SU-DHL-6 (cell line): Measurements from ENCODE around the gene RNF111.
"Not testable (repeated sequence)": the region's sequence is repeated elsewhere in the genome, so short reads cannot be mapped to it uniquely, and the experiment has no call there.

Source experiments
- H2AFZ ChIP-seq: fragments of 200-600 bp; sonication (generic); 2 replicates; pipeline ENCODE4 v1.6.1; 2014; ENCODE audit warnings: low read depth, mild to moderate bottlenecking, moderate library complexity, mixed read lengths, antibody characterized with exemption, low read length; ENCODE audit not compliant: severe bottlenecking
- H3F3A ChIP-seq: fragments of 200-600 bp; shearing (Covaris generic); 2 replicates; pipeline ENCODE4 v1.6.0; 2016; ENCODE audit warnings: antibody characterized with exemption, mild to moderate bottlenecking; ENCODE audit not compliant: insufficient read depth
- H3K27ac ChIP-seq: fragments of 200-600 bp; sonication (generic); 2 replicates; pipeline ENCODE4 v1.5.1; 2016; ENCODE audit warnings: low read depth, mild to moderate bottlenecking, low read length, moderate library complexity, mixed read lengths
- H3K27me3 ChIP-seq: fragments of 200-600 bp; sonication (generic), shearing (Covaris generic); 2 replicates; pipeline ENCODE4 v1.6.0; 2014; ENCODE audit warnings: mild to moderate bottlenecking, low read length
- H3K36me3 ChIP-seq: fragments of 200-600 bp; sonication (generic); 2 replicates; pipeline ENCODE4 v1.6.1; 2014; ENCODE audit warnings: mild to moderate bottlenecking, low read length, mixed read lengths
- H3K4me2 ChIP-seq: fragments of 300-600, 200-600 bp; shearing (Covaris generic), sonication (generic); 2 replicates; pipeline ENCODE4 v1.6.0; 2014; ENCODE audit warnings: low read length, low read depth, mild to moderate bottlenecking; ENCODE audit not compliant: poor library complexity, severe bottlenecking
- H3K4me3 ChIP-seq: fragments of 200-600 bp; sonication (generic); 2 replicates; pipeline ENCODE4 v1.5.1; 2014; ENCODE audit warnings: antibody characterized with exemption, low read length, mild to moderate bottlenecking, mixed read lengths; ENCODE audit not compliant: insufficient read depth, poor library complexity, severe bottlenecking
- H3K79me2 ChIP-seq: fragments of 200-600 bp; sonication (generic); 2 replicates; pipeline ENCODE4 v1.6.1; 2014; ENCODE audit warnings: mild to moderate bottlenecking, low read length, moderate library complexity; ENCODE audit not compliant: insufficient read depth
- H3K9ac ChIP-seq: fragments of 200-600 bp; sonication (generic); 2 replicates; pipeline ENCODE4 v1.7.0; 2014; ENCODE audit warnings: mild to moderate bottlenecking, low read length
- H3K9me2 ChIP-seq: fragments of 200-600 bp; sonication (generic); replicated peaks from 2 replicates; pipeline ENCODE4 v1.6.1; 2014; ENCODE audit warnings: low read length; ENCODE audit not compliant: insufficient read depth
- H3K9me3 ChIP-seq: fragments of 200-600 bp; sonication (generic); 2 replicates; pipeline ENCODE4 v1.6.1; 2014; ENCODE audit warnings: low read length, mixed read lengths; ENCODE audit not compliant: insufficient read depth
- H4K20me1 ChIP-seq: fragments of 200-600 bp; sonication (generic); 2 replicates; pipeline ENCODE4 v1.6.1; 2014; ENCODE audit warnings: low read depth, mild to moderate bottlenecking, antibody characterized with exemption, low read length, moderate library complexity, mixed read lengths
- EZH2phosphoT487 ChIP-seq: fragments of 200-600 bp; sonication (generic), shearing (Covaris generic); conservative IDR thresholded peaks from 2 replicates; pipeline ENCODE4 v1.6.1; 2018; ENCODE audit warnings: mild to moderate bottlenecking, antibody characterized with exemption, low read length, moderate library complexity, mixed read lengths
- TF ChIP-seq, protein P1 (sequence below): fragments of 200-600 bp; sonication (generic); IDR thresholded peaks from one replicate; pipeline ENCODE4 v1.5.1; 2017; ENCODE audit warnings: antibody characterized with exemption, mild to moderate bottlenecking, low read length, moderate library complexity; ENCODE audit not compliant: insufficient read depth, poor library complexity, severe bottlenecking

RNF111 gene

DNA sequence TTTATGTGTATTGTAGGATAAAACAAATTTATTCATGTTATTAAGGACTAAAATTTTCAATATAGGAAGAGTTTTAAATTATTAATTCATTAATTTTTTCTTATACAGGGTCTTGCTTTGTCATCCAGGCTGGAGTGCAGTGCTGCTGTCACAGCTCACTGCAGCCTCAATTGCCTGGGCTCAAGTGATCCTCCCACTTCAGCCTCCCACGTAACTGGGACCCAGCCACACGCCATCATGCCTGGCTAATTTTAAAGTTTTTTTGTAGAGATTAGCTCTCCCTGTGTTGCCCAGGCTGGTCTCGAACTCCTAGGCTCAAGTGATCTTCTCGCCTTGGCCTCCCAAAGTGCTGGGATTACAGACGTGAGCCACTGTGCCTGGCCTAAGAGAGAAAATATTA, 132.2 kb downstream of the RNF111 start:
- no peaks in the 10 kb centered on the region for H4K20me1 ChIP-seq
- H3K9ac ChIP-seq, result no peak overlapping the region
- no peaks in the 10 kb centered on the region for H3K9me3 ChIP-seq
- peaks cover 33% of the 10 kb centered on the region for H3K36me3 ChIP-seq
- no peak overlapping the region for H3K27ac ChIP-seq
- no peaks in the 10 kb centered on the region for H3K79me2 ChIP-seq
- no peak for TF ChIP-seq EZH2phosphoT487
- TF ChIP-seq, protein P1, sequence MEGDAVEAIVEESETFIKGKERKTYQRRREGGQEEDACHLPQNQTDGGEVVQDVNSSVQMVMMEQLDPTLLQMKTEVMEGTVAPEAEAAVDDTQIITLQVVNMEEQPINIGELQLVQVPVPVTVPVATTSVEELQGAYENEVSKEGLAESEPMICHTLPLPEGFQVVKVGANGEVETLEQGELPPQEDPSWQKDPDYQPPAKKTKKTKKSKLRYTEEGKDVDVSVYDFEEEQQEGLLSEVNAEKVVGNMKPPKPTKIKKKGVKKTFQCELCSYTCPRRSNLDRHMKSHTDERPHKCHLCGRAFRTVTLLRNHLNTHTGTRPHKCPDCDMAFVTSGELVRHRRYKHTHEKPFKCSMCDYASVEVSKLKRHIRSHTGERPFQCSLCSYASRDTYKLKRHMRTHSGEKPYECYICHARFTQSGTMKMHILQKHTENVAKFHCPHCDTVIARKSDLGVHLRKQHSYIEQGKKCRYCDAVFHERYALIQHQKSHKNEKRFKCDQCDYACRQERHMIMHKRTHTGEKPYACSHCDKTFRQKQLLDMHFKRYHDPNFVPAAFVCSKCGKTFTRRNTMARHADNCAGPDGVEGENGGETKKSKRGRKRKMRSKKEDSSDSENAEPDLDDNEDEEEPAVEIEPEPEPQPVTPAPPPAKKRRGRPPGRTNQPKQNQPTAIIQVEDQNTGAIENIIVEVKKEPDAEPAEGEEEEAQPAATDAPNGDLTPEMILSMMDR, result no peak
- H3K9me2 ChIP-seq, result no peaks in the 10 kb centered on the region
- H3F3A ChIP-seq, result peaks cover 39% of the 10 kb centered on the region
- no peak overlapping the region for H3K4me3 ChIP-seq
- no peaks in the 10 kb centered on the region for H3K27me3 ChIP-seq
- H2AFZ ChIP-seq, result no peak overlapping the region
- H3K4me2 ChIP-seq, result no peak overlapping the region

DNA sequence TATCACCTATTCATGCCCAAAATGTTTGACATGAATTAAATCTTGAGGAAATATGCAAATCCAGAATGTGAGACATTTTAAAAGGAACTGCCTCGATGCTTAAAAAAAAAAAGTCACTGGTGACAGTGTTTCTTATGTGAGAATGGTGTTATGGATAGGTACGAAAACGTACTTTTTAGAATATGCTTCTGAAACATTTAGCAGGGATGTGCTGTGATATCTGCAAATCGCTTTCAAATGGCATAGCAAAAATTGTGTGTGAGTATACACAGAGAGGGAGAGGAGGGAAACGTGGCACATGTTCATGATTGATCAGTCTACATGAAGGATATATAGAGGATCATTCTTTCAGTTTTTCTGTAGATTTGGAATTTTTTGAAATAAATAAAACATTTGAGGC, 133.5 kb downstream of the RNF111 start:
- no peaks in the 10 kb centered on the region for H3K27me3 ChIP-seq
- H3K27ac ChIP-seq, result no peak overlapping the region
- H3K9ac ChIP-seq, result no peak overlapping the region
- H3K4me3 ChIP-seq, result no peak overlapping the region
- no peaks in the 10 kb centered on the region for H3K9me3 ChIP-seq
- no peak overlapping the region for H2AFZ ChIP-seq
- H3K9me2 ChIP-seq, result no peaks in the 10 kb centered on the region
- no peaks in the 10 kb centered on the region for H4K20me1 ChIP-seq
- peaks cover 31% of the 10 kb centered on the region; the same call in 1 of the 2 replicates for H3K36me3 ChIP-seq
- TF ChIP-seq EZH2phosphoT487, result no peak
- TF ChIP-seq, protein P1, result no peak
- H3K4me2 ChIP-seq, result no peak overlapping the region
- no peaks in the 10 kb centered on the region for H3K79me2 ChIP-seq
- peaks cover 51% of the 10 kb centered on the region for H3F3A ChIP-seq

DNA sequence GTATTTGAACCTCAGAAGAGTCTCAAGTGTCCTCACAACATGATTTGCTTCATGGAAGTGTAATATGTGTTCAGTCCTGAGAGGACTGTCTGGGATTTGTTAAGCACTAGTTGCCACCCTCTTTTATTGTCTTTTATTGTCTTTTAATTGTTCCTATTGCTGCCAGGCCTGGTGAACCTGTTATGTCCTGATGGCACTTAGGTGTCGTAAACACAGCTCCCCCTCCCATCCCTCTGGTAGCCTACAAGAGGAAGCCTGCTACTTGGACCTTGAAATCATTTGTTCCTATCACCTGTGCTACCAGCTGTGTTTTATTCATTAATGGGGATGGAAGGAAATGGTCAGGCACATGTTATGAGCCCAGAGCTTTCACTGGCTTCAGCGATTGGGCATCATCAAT, 136.8 kb downstream of the RNF111 start:
- no peaks in the 10 kb centered on the region for H3K79me2 ChIP-seq
- H3K9ac ChIP-seq, result no peak overlapping the region
- H3K27ac ChIP-seq, result no peak overlapping the region
- peaks cover 58% of the 10 kb centered on the region for H3F3A ChIP-seq
- no peaks in the 10 kb centered on the region for H3K27me3 ChIP-seq
- no peak for TF ChIP-seq EZH2phosphoT487
- TF ChIP-seq, protein P1, result no peak
- no peaks in the 10 kb centered on the region for H3K9me3 ChIP-seq
- no peaks in the 10 kb centered on the region for H3K9me2 ChIP-seq
- H3K4me2 ChIP-seq, result no peak overlapping the region
- H4K20me1 ChIP-seq, result no peaks in the 10 kb centered on the region
- H3K36me3 ChIP-seq, result peaks cover 30% of the 10 kb centered on the region
- H2AFZ ChIP-seq, result no peak overlapping the region
- no peak overlapping the region for H3K4me3 ChIP-seq

DNA sequence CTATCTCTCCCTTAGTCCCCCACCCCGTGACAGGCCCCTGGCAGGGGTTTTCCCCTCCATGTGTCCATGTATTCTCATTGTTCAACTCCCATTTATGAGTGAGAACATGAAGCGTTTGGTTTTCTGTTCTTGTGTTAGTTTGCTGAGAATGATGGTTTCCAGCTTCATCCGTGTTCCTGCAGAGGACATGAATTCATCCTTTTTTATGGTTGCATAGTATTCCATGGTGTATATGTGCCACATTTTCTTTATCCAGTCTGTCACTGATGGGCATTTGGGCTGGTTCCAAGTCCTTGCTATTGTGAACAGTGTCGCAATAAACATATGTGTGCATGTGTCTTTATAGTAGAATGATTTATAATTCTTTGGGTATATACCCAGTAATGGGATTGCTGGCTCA, 138.2 kb downstream of the RNF111 start:
- not testable (repeated sequence) for H3K4me3 ChIP-seq, H3K27me3 ChIP-seq, H3K4me2 ChIP-seq, H4K20me1 ChIP-seq, H3K27ac ChIP-seq, H3K79me2 ChIP-seq, H2AFZ ChIP-seq, H3K9me2 ChIP-seq, H3K9ac ChIP-seq, H3K9me3 ChIP-seq
- Histone ChIP-seq H3K36me3 (peaks cover 43% of the 10 kb centered on the region), H3F3A (peaks cover 49% of the 10 kb centered on the region)

DNA sequence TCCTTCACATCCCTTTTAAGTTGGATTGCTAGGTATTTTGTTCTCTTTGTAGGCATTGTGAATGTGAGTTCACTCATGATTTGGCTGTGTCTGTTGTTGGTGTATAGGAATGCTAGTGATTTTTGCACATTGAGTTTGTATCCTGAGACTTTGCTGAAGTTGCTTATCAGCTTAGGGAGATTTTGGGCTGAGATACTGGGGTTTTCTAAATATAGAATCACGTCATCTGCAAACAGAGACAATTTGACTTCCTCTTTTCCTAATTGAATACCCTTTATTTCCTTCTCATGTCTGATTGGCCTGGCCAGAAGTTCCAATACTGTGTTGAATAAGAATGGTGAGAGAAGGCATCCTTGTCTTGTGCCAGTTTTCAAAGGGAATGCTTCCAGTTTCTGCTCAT, 139.8 kb downstream of the RNF111 start:
- H3K4me3 ChIP-seq, H2AFZ ChIP-seq, H3K4me2 ChIP-seq, H3K9ac ChIP-seq, H4K20me1 ChIP-seq, H3K79me2 ChIP-seq, H3K9me3 ChIP-seq, H3K27ac ChIP-seq, H3K9me2 ChIP-seq, H3K27me3 ChIP-seq: not testable (repeated sequence)
- H3F3A ChIP-seq, result peaks cover 51% of the 10 kb centered on the region
- H3K36me3 ChIP-seq, result peaks cover 57% of the 10 kb centered on the region
